OCI-LY1 (cell line): ENCODE results near the gene C19orf18.

Experiments
- H2AFZ ChIP-seq: fragments of 200-600 bp; sonication (generic), shearing (Covaris generic); 2 replicates; pipeline ENCODE4 v1.6.0; 2014; ENCODE audit warnings: antibody characterized with exemption, mild to moderate bottlenecking, low read length
- H3F3A ChIP-seq: fragments of 200-600 bp; sonication (generic), shearing (Covaris generic); 2 replicates; pipeline ENCODE4 v1.6.0; 2014; ENCODE audit warnings: mild to moderate bottlenecking, antibody characterized with exemption, low read length, moderate library complexity; ENCODE audit not compliant: insufficient read depth
- H3K27ac ChIP-seq: fragments of 200-600 bp; sonication (generic); 2 replicates; pipeline ENCODE4 v1.5.1; 2014; ENCODE audit warnings: low read length, mixed run types, mild to moderate bottlenecking, low read depth; ENCODE audit not compliant: poor library complexity, severe bottlenecking
- H3K27me3 ChIP-seq: fragments of 200-600 bp; sonication (generic); 2 replicates; pipeline ENCODE4 v1.6.0; 2014; ENCODE audit warnings: antibody characterized with exemption, mild to moderate bottlenecking, low read length, moderate library complexity; ENCODE audit not compliant: insufficient read depth
- H3K36me3 ChIP-seq: fragments of 200-600 bp; sonication (generic); 2 replicates; pipeline ENCODE4 v1.6.1; 2014; ENCODE audit warnings: mild to moderate bottlenecking, antibody characterized with exemption, low read length, moderate library complexity, mixed read lengths; ENCODE audit not compliant: insufficient read depth
- H3K4me1 ChIP-seq: fragments of 200-600 bp; sonication (generic); 2 replicates; pipeline ENCODE4 v1.5.1; 2014; ENCODE audit warnings: mild to moderate bottlenecking, low read length, moderate library complexity; ENCODE audit not compliant: insufficient read depth, severe bottlenecking
- H3K4me2 ChIP-seq: fragments of 200-600 bp; sonication (generic), shearing (Covaris generic); 2 replicates; pipeline ENCODE4 v1.6.1; 2014; ENCODE audit warnings: low read length
- H3K4me3 ChIP-seq: fragments of 200-600 bp; sonication (generic); 2 replicates; pipeline ENCODE4 v1.5.1; 2014; ENCODE audit warnings: low read length, low read depth, mild to moderate bottlenecking, mixed read lengths; ENCODE audit not compliant: poor library complexity, severe bottlenecking
- H3K79me2 ChIP-seq: fragments of 200-600 bp; shearing (Covaris generic); 2 replicates; pipeline ENCODE4 v1.6.1; 2016; ENCODE audit warnings: mixed run types, low read length, mixed read lengths; ENCODE audit not compliant: insufficient read depth
- H3K9ac ChIP-seq: fragments of 200-600 bp; sonication (generic), shearing (Covaris generic); 2 replicates; pipeline ENCODE4 v1.6.1; 2014; ENCODE audit warnings: mild to moderate bottlenecking, low read length, mixed read lengths
- H3K9me2 ChIP-seq: fragments of 200-600 bp; sonication (generic), shearing (Covaris generic); 2 replicates; pipeline ENCODE4 v1.6.1; 2014; ENCODE audit warnings: low read depth, mild to moderate bottlenecking, low read length, mixed read lengths
- H3K9me3 ChIP-seq: fragments of 200-600 bp; shearing (Covaris generic); 2 replicates; pipeline ENCODE4 v1.6.1; 2014; ENCODE audit warnings: low read length, mixed read lengths
- H4K20me1 ChIP-seq: fragments of 200-600 bp; sonication (generic), shearing (Covaris generic); 2 replicates; pipeline ENCODE4 v1.6.0; 2016; ENCODE audit warnings: mild to moderate bottlenecking, low read length; ENCODE audit not compliant: insufficient read depth
- EZH2 ChIP-seq: fragments of 200-600 bp; sonication (generic), shearing (Covaris generic); IDR thresholded peaks from 2 replicates; pipeline ENCODE4 v1.8.0; 2017; ENCODE audit warnings: borderline replicate concordance, mixed run types, mild to moderate bottlenecking, antibody characterized with exemption, low read length, moderate library complexity, mixed read lengths
- TF ChIP-seq, protein P1 (sequence below): fragments of 200-600 bp; sonication (generic), shearing (Covaris generic); IDR thresholded peaks from 2 replicates; pipeline ENCODE4 v1.5.1; 2017; ENCODE audit warnings: mild to moderate bottlenecking, antibody characterized with exemption, low read length, moderate library complexity, mixed read lengths

Gene C19orf18

DNA sequence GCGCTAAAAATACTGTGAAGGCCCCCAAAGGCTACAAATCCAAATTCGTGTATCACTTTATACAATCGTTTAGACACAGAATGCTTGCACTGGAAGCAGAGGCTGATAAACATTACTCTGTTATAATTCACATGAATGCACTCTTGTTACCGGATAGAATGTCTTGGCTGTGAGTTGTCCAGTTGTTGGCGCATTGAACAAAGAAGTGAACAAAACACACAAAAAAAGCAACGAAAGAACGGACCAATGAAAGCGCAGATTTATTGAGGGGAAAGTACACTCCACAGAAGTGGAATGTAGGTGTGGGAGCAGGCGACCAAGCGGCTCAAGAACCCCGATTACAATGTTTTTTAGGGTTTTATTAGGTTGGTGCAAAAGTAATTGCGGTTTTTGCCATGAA is 38.6 kb downstream of the C19orf18 start:
- no peaks in the 10 kb centered on the region for H3F3A ChIP-seq
- no peak overlapping the region for H3K4me2 ChIP-seq
- no peaks in the 10 kb centered on the region for H3K4me1 ChIP-seq
- H3K9me2 ChIP-seq, result no peaks in the 10 kb centered on the region
- no peaks in the 10 kb centered on the region for H3K27me3 ChIP-seq
- H3K4me3 ChIP-seq, result no peak overlapping the region
- no peak overlapping the region for H3K27ac ChIP-seq
- no peak overlapping the region for H3K9ac ChIP-seq
- H3K9me3 ChIP-seq, result peaks cover 18% of the 10 kb centered on the region
- no peaks in the 10 kb centered on the region for H4K20me1 ChIP-seq
- H3K79me2 ChIP-seq, result no peaks in the 10 kb centered on the region
- no peak overlapping the region for H2AFZ ChIP-seq
- no peaks in the 10 kb centered on the region for H3K36me3 ChIP-seq
- TF ChIP-seq EZH2, result no peak
- TF ChIP-seq, protein P1, sequence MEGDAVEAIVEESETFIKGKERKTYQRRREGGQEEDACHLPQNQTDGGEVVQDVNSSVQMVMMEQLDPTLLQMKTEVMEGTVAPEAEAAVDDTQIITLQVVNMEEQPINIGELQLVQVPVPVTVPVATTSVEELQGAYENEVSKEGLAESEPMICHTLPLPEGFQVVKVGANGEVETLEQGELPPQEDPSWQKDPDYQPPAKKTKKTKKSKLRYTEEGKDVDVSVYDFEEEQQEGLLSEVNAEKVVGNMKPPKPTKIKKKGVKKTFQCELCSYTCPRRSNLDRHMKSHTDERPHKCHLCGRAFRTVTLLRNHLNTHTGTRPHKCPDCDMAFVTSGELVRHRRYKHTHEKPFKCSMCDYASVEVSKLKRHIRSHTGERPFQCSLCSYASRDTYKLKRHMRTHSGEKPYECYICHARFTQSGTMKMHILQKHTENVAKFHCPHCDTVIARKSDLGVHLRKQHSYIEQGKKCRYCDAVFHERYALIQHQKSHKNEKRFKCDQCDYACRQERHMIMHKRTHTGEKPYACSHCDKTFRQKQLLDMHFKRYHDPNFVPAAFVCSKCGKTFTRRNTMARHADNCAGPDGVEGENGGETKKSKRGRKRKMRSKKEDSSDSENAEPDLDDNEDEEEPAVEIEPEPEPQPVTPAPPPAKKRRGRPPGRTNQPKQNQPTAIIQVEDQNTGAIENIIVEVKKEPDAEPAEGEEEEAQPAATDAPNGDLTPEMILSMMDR, result no peak

DNA sequence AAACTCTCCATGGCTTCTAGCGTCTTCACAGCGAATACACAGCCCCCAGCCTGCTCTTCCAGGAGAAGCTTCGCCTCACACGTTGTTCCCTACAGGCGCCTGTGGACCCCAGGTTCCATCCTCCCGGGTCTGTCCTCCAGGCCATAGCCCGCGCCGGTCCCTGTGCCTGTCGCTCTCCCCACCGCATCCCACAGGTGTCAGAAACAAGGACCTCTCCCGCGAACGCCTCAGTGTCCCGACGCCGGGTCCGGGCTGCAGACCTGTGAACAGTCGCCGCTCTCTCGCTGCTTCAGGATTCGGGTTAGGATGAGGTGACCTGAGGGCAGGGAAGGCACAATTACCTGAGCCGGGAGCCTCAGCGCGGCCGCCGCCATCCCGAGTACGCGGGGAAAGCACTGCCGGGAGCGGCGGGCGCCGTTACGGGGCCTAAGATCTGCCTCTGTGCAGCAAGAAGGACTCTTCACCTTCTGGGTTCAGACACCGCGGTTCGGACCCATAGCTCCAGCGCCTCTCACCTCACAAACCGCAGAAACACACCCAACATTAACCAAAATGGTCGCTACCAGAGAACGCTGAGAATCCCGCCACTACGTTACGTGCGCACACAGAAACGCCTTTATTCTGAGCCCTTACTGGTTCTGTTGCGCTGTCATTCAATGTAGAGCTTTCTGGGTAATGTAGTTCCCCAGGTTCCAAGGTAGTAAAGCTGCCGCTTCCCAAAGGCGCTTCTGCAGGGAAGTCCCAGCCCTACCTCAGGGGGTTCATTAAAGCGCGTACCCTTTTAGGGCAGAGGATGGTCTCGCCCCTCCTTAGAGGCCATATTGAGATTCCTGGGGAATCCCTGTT is 39.3 kb downstream of the C19orf18 start, which contains the start of gene ZNF418:
Gene ZNF418 (minus strand): TSS at position 583 of the 846 bp plus-strand sequence. CDS start 1,580 bp downstream, outside the sequence.
- H4K20me1 ChIP-seq, result no peaks in the 10 kb centered on the region
- no peaks in the 10 kb centered on the region for H3K4me1 ChIP-seq
- H3K4me2 ChIP-seq, result no peak within 1 kb of the TSS
- no peak within 1 kb of the TSS for H3K9ac ChIP-seq
- H3K36me3 ChIP-seq, result no peaks in the 10 kb centered on the region
- H3K79me2 ChIP-seq, result no peaks in the 10 kb centered on the region
- H3K4me3 ChIP-seq, result no peak within 1 kb of the TSS
- no peaks in the 10 kb centered on the region for H3K9me2 ChIP-seq
- peaks cover 18% of the 10 kb centered on the region for H3K9me3 ChIP-seq
- H3F3A ChIP-seq, result no peaks in the 10 kb centered on the region
- no peak for TF ChIP-seq EZH2
- TF ChIP-seq, protein P1, result no peak
- no peaks in the 10 kb centered on the region for H3K27me3 ChIP-seq
- no peak within 1 kb of the TSS for H3K27ac ChIP-seq
- no peak within 1 kb of the TSS for H2AFZ ChIP-seq

DNA sequence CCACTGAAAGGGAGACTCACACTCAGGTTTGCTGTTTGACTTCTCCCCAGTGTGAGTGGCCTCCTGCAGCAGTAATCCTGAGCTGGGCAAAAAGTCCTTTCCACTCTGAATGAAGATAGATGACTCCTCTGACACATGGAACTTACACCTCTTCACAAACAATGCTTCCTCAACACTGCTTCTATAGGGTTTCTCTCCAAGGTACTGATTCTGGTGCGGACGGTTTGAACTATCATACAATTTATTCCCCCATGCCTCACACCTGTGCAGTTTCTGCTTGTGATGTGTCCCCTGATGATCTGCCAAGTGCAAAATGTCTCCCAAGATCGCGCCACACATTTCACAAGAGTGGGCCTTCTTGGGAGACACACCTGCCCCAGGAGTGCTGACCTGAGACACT is 46.7 kb downstream of the C19orf18 start:
- Histone ChIP-seq H3K4me2 (no peak overlapping the region), H3K9ac (no peak overlapping the region), H3K9me3 (peaks cover 2% of the 10 kb centered on the region; the same call in 1 of the 2 replicates), H3F3A (no peaks in the 10 kb centered on the region), H3K27ac (no peak overlapping the region), H3K4me3 (no peak overlapping the region), H3K4me1 (no peaks in the 10 kb centered on the region), H3K27me3 (no peaks in the 10 kb centered on the region), H3K79me2 (no peaks in the 10 kb centered on the region), H4K20me1 (no peaks in the 10 kb centered on the region), H3K9me2 (no peaks in the 10 kb centered on the region), H3K36me3 (no peaks in the 10 kb centered on the region), H2AFZ (no peak overlapping the region)
- TF ChIP-seq, protein P1, result no peak
- TF ChIP-seq EZH2, result no peak
